Activated effector memory CD4-positive, alpha-beta T cell treated with Interleukin-2 at 50 U/mL for 16 hours (primary cell): ENCODE measurements around the gene FHIT.
A peak's percentile ranks its signal among the peaks of the same experiment; 100 is the strongest.

ENCODE experiments used
- DNase-seq: peaks from one replicate; pipeline ENCODE4 v3.0.0-alpha.2; 2020

Gene FHIT

DNA sequence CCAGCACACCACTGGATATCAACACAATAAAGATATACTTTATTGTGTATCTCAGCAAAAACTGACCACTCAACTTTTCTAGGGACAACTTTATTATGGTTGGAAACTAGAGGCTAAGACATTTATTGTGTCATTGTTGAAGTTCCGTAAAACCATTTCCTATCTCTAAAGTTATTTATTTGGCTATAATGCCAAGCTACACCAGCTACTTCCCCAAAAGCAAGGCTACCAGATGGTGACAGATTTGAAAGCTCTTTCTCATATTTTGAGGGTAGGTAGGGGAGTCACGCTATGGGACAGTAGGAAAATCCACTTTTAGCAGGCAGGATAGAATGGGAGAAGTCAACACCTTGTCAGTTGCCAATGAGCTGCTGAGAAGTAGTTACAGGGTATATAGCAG, 1366.8 kb downstream of the FHIT start:
- no peak for DNase-seq

DNA sequence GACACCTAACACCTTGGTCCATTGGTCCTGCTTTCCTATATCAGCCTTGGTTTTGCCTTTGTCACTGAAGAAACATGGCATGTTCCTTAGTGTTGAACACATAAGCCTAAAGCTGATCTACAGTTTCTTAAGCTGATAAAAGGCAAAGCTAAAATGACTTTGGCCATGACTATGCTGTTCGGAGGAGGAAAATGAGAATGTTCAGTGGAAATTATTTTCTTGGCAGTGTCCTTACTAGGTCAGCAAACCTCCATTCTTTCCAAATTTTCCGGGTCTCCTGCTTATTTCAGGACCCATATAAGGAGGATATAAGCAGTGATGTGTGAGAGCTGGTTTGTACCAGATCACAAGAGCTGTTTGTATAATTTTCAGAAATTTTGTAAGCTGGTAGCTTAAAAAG, 1368.5 kb downstream of the FHIT start:
- DNase-seq, result no peak

DNA sequence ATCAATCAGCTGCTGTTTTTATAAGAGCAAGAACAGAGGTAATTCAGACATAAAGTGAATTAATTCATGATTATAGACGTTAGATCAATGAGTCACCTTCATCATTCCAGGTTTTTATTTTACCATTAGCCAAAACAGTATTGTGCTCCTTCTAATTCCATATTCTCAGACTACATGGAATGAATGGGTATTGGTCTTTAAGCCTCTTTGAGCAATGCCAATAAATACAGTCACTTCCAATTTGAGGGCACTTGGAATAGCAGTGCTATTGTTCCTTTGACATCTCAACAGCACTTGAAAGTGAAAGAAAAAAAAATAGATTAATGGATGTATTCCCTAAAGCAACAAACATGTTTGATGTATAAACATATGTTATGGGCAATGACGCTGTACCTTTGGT, 1370.5 kb downstream of the FHIT start:
- no peak for DNase-seq

DNA sequence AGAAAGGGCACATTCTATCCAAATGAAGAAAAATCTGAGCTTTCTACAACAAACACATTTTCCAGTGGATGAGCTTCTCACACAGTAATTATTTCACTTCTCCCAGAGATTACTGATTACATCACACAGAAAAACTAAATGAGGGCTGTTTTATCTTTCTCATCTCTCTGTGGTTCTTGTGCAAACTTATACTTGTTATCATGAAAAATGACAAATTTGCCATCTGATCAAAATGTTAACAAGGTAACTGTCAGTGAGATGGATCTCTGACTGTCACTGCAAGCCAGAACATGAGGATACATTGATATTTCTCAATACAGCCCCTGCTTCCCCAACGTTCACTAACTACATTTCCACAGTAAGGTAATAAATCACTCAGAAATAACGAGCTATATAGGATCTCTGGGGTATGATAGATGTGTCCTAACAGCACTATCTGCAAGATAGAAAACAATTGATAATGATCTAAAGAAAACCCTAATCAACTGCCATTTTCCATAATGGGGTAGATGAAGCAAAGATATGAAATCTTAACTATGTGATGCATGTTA, 1372.1 kb downstream of the FHIT start:
- DNase-seq, result no peak

DNA sequence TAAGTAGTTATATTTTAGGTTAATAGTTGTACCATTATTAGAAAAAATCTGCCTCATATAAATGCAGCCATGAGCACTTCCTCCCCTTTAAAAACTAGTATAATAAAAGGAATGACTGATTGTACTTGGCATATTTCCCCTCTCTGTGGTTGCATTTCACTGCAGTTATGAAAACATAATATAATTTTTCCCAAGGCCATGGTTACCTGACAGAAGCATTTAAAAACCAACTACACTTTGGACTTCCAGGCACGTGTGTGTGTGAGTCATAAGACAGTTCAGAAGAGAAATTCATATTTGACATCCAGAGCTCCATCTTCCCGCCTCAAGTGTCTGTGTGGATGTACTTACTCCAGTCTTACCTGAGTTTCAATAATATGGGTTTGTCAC, 1373.2 kb downstream of the FHIT start:
- no peak for DNase-seq

DNA sequence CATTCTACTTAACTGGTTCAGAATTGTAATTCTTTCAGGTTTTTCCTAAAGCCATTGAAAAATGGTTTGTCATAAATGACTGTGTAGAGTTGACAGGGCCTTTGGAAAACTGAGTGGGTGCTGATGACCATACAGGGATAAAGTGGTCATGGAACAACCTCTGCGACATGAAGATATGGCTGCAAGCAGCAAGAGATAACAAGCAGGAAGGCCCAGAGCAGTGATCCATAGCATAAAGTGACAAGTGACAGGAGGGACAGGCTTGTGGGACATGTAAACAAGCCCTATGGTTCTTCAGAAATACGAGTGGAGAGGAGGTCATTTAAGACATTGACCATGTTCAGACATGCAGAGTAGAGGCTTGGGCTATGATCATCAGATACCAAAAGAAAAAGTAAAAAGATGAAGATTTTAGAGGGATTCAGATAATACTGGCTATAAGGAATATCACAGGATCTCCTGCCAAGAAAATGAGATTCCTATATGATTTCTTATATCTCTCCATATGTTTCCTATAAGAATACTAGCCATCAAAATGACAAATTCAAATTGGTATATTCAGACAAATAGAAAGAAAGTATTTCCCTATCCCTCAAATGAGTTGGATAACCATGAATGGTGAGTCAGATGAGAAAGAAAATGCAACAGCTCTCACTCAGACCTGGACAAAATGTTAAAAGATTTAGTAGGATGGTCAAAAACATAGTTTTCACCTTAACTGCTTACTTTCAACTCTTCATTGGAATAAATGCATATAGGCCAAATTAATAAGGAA, 1373.8 kb downstream of the FHIT start:
- no peak for DNase-seq

DNA sequence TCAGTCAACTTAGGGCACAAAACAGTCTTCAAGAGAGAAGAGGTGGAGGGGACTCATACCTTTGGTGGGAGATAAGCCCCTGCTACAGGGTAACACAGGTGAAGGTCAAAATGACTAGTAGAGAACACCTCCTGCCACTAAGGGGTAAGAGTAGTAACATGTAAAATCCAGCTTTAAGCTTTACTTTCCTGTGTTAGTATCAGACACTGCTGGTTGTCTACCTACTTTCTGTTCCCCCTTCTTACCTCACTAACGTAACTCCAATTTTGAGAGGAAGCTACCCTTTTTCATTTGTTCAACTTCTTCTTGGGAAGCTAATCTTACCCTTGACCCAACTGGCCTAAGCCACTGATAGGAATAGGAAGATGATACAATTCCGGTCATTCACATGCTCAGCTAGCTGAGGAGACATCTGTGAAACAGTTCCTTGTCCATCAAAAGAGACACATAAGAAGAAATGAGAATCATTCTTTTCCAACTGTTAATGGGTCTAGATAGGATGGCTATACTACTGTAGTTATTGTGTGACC, 1374.7 kb downstream of the FHIT start:
- DNase-seq, result no peak

DNA sequence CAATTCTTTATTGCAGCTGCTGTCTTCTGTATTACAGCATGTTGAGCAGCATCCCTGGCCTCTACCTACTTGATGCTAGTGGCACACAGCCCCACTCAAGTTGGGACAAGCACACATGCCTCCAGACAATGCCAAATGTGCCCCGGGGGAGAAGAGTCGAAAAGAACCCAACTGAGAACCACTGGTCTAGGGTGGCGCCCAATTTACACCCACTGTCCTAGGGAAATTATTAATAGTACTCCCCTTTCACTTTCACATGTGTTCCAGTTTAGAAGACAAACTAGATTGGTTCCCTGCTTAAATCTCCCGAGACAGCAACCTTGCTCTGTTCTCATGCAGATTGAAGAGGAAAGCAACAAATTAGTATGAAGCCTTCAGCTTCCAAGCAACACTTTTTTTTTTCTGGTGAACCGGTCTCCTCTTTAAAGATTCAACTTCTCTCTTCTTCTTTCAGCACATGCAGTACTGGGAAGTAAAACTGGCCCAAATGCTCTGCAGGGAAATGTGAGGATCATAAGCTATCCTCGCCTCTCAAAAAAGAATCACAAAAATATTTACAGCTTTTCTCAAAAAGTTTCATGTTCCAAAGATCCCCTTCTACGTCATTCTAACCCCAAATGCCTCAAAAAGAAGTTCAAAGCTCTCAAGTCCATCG, 1377.5 kb downstream of the FHIT start:
- no peak for DNase-seq

DNA sequence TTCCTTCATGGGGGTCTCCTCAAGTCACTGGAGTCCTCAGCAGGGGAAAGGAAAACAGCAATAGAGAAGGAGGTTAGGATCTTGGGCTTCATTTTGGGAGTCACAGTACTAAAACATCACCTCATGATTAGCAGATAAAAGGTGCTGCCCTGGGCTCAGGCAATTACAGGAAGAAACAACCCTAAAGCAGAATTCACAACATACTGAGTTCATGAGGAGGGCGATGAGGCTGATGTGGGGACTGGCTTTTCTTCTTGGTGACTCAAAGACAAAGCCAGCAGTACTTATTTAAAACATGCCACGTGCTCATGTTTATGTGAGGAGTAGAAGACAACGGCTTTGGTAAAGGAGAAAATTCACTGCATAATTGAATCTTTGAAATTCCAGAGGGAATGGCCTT, 1379.1 kb downstream of the FHIT start:
- no peak for DNase-seq

DNA sequence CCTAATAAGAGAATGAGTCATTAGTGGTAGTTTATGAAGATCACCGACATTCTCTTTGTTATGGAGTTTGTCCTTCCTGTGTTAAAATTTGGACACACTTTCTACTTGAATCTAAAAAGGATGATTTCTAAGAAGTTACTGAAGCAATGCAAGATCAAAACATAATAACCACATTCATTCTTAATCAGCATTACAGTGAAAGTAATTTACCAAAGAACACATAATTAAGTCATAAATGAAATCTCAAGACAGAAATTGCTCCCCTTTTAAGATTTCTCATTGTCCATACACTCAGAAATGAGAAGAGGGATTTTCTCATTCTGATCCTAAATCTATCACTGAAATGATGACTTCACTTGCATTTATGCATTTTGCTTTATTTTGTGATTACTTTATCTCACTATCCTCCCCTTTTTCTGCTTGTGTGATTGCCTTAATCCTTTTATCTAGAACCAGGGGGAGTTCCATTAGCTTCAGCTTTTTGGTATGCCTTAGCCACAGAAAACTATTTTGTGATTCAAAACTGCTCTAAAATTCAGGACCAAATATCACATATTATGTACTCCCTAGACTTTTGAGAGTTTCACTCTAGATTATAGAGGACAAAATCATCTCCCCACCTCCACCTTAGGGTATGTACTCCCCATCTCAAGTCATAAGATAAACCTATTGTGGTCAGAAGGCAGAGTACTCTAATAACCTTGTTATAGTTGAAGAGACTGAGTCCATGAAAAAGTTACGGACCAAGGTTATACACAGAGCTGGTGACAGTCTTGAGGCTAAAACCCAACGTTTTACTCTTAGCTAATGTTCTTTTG, 1383.9 kb downstream of the FHIT start:
- no peak for DNase-seq

DNA sequence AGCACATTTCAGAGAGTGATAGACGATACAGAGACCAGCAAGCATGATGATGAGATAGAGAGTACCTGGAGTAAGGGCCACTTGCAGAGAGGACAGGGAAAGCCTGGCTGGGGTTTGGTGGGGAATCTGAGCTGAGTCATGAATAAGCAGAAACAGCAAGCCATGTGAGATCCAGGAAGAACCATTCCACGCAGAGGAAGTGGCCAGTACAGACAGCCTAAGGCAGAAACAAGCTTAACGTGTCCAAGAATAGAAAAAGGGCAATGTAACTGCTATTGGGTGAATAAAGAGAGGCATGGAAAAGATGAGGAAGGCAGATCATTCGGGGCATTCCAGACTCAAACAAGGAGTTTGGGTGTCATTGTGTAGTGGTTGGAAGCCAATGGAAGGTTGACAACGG, 1385.2 kb downstream of the FHIT start:
- no peak for DNase-seq

DNA sequence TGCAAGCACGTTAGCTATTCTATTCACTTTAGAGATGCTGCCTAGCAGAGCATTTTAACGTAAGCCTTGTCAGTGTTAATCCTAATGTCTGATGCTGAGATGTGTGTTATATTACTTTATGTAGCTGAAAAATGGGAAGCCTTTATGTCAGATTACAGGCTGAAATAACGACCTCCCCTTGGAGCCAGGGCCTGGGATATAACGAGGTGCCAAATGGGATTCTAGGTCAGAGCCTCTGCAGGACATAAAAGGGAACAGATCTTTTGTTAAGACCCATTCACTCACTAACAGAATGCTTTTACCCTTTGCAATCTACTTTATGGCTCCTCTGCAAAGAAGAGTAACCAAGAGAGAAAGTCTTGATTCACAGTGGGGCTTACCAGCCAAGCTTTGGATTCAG, 1385.9 kb downstream of the FHIT start:
- no peak for DNase-seq

DNA sequence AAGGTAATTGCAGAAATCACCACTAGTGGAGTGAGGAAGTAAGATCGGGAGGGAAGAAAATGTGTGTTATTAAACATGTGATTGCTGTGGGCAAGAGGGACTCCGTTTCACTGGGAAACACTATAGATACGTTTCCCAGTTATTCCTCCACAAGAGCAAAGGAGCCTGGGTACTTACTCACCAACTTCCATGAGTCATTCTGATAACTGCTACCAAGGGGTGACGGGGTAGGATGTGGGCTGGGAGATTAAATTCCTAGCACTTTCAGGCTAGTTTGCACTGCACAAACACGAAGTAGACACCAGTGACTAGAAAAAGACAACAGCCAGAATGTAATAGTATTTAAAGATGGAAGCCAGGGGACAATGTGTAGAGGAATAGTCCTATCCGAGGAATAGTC, 1388.6 kb downstream of the FHIT start:
- no peak for DNase-seq

DNA sequence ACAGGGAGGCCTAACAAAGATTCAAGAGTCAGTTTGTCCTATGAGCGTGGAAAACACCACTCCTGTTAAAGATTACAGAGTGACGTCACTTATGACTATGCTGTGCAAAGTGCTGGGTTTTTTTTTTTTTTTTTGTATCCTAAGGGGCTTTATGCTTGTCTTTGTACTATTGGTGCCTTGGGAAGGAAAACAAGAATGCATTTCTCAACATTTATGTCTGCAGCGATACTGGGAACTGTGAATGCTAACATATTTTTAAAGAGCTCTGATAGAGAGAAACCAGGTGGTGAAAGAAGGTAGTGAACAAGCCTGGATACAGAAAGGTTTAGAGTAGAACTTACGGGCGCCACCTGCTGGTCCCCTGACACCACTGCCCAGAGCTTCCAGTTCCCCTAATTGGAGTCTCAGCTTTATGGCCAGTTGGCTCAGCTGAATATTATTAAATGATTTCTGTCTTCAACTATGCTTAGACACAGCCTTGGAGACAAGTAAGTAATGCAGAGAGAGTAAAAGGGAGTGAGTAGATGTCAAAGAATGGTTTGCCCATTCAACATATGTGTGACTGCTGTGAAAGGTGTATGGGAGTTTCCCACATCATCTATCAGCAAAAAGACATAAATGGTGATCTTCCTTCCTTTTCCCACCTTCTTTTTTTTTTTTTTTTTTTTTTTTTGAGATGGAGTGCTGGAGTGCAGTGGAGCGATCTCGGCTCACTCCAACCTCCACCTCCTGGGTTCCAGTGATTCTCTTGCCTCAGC, 1393.5 kb downstream of the FHIT start:
- DNase-seq, result peak; percentile 52

DNA sequence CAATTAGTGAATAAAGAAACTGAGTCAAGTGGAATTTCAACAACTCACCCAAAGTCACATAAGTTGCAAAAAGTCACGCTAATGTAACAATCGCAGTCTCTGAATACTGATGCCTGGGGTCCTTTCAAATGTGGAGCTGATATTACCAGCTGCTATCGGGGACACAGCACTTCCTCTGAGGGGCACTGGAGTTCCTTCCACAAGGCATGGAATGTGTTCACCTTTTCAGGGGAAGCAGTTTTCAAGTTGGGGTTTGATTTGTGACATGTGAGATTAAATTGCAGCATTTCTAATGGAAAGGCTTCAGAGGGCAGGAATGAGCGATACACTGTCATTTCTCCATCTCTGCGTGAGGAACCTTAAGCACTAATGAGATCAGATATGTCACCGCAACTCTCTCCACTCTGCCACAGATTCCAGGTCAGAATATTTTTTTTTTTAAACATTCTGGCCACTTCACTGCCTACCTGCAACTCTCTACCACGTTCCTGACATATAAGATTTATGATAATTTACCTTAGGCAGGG, 1394.3 kb downstream of the FHIT start:
- no peak for DNase-seq

DNA sequence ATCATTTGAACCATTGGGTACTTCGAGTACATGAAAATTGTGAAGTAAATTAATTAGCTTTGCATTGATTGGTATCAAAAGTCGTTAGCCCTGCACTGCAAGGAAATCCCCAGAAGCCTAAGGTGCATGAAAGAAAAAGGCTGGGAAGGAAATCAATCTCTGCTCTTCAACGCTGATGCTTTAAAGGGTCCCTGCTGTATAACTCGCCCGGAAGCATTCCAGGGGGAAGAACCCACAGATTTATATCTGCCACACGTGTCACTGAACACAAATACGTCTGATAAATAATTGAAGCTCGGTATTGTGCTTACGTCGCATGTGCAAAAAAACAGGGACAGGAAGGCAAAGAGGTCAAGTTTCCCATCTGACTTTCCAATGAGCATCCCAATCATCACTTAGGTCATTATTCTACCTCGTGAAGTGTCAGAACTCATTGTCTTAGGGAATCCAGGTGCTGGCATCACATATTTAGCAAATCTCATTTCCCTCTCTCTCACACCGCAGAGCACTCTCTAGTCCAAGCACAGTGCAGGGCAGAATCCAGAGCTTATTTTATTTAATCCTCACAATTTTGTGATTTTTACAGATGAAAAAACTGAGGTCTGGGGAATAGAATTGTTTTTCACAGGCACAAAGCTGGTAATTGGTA, 1397.1 kb downstream of the FHIT start:
- no peak for DNase-seq

DNA sequence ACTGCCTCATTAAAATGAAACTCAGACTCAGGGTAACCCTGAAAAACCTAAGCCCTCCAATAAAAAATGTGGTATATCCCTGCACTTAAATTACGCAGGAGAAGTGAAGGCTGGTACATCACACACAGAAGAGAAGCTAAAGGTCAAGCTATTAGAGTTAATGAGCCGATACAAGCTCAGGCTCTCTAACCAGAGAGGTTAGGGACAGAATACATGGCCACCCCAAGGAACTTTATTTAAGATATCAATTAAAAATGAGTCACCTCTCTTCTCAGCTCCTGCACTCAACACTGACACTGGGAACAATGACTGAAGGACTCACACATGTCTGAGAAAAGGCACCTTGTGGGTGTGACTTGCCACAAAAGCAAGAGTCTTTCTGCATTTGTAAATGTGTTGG, 1400.8 kb downstream of the FHIT start:
- no peak for DNase-seq

DNA sequence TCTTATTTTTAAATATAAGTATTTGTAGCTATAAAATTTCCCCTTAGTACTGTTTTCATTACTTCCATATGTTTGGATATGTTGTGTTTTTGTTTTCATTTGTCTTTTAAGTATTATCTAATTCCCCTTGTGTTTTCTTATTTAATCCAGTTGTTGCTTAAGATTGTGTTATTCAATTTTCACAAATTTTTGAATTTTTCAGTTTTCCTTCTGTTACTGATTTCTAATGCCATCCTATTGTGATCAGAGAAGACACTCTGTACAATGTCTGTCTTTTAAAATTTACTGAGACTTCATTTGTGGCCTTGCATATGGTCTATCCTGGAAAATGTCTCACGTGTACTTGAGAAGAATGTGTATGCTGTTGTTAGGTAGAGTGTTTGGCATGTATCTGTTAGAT, 1405.9 kb downstream of the FHIT start:
- no peak for DNase-seq

DNA sequence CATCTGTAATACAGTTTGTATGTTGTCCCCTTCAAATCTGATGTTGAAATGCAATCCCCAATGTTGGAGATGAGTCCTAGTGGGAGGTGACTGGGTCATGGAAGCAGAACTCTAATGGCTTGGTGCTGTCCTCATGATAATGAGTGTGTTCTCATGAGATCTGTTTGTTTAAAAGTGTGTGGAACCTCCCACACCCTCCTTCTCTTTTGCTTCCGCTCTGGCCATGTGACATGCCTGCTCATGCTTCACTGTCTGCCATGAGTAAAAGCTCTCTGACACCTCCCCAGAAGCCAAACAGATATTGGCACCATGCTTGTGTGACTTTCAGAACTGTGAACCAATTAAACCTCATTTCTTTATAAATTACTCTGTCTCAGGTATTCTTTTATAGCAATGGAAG, 1407.4 kb downstream of the FHIT start:
- DNase-seq, result no peak

DNA sequence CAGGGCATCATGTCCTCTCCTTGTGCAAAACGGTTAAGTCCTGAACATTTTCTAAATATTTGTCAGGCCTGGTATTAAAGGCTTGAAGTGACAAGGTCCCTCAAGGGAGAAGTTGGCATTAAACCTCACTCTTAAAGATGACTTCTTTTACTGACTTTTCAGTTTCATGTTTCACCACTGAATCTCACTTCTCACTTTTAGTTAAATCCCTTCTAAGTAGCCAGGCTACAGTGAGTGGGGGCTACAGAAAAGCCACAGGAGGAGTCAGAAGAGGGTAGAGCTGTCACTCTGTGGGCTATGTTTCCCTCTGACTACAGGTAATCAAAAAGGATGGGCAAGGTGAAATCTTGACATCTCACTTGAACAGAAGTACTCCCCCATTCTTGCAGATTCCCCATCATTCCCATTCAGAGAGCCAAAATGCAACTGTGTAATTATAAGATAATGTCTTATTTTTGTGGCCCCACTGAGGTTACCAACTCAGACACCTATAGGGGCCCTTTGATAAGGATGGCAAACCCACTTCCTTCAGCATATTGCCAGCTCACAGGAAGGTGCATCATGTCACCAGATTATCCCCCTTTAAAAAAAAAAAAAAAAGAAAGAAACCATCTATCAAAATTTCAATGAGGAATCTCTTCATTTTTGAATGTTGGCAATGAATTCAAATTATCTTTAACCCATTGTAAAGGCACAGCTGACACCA, 1411.3 kb downstream of the FHIT start:
- DNase-seq, result no peak

DNA sequence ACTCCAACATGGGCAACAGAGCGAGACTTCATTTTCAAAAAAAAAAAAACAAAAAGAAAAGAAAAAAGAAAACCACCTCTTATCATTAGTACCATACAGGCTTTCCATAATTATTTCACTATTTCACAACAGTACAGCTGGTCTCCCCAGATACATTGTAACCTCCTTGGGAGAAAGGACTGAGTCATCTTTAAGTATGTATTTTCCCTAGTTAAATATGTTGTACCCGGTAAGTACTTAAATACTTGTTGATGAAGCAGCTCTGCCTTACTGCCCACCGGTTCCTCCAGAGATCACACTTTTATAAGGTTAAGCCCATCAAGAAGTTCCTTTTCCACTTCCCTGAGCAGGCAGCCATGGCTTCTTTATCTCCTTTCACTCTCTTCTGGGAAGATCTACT, 1412.0 kb downstream of the FHIT start:
- DNase-seq, result no peak
